ENCODE results near the gene P3H3. TPM values are rescaled to one million over a fixed set of nuclear protein-coding genes. Genes with fewer than 3 reads are reported as not detected.

P3H3 gene
- 37.3 TPM for total RNA-seq

DNA sequence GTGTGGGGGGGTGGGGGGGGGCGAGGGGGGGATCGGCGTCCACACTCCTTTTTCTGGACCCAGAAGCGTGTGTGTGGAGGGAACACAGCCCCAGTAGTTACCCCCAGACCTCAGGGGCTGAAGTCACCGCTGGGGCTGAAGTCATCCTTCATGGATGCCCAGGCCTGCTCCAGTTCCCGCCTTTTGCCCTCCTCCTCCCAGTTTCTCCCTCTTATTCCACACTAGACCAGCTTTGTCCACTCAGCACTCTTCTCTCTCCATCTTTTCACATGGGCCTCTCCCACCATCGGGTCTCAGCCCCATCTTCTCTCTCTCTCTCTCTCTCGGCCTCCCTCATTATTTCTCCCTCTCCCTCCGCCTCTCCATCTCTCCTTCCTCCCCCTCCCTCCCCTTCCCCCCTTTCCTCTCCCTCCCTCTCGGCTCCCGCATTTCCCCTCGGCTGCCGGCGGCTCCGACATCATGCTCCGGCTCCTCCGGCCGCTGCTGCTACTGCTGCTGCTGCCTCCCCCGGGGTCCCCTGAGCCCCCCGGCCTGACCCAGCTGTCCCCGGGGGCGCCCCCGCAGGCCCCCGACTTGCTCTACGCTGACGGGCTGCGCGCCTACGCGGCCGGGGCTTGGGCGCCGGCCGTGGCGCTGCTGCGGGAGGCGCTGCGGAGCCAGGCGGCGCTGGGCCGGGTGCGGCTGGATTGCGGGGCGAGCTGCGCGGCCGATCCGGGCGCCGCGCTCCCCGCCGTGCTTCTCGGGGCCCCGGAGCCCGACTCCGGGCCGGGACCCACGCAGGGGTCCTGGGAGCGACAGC is at the start of gene P3H3:
Gene P3H3 (plus strand): TSS at position 426 of the 799 bp plus-strand sequence. CDS start 34 bp downstream, at position 460.
- no peaks in the 10 kb centered on the region for H3K27me3 ChIP-seq
- no peak for DNase-seq (ENCODE audit: extremely low spot score in 2 of 2)

DNA sequence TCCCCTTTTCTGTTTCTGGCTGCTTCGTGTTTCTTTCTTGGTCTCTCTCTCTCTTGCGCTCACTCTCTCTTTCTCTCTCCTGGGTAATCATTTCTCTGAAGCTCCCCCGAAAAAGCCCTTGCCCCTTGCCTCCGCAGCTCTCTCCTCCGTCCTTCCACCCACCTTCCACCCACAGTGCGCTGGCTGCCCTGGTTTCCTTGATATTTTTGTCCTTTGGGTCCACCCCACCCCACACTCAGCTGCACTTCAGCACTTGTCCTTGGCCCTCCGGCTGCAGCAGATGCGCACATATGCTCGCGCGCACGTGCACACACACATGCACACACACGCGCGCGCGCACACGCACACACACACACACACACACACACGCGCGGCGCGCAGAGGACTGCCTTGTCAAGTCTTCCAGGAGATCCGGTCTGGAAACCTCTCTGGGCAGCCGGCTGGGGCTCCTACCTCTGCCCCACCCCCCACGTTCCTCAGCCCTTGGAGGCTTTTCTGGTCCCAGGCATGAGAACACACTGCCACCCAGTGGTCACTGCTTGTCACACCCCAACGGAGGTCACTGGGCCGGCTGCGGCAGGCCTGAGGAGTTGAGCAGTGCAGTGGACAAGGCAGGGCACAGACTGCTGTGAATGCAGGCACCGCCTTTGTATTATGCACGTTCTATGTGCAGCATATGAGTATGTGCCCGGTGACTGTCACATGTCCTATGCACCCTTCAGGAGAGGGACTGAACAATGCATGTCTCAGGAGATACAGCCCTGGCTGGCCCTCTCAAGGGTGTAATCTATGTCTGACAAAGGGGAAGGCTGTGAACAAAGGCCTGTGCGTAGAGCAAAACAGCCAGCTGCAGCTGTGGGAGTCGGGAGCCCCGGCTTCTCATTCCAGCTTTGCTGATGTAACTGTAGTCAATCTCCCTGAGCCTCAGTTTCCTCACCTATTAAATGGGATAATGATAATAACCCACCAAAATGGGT is 49.3 kb upstream of the P3H3 start:
- Histone ChIP-seq H3K36me3 (no peaks in the 10 kb centered on the region), H3K4me3 (peak overlapping the region; percentile 40 to 51), H3K27me3 (no peaks in the 10 kb centered on the region), H3K9me3 (no peaks in the 10 kb centered on the region), H3K27ac (peak overlapping the region; percentile 82), H3K4me1 (peaks cover 14% of the 10 kb centered on the region)
- intact Hi-C loops (cut with DNase I), result loop anchor here (2.0 to 5.0 kb wide), 2 partner anchors 42 to 48 kb away; no protein-coding TSS in a partner anchor
- TF ChIP-seq CTCF (IDR thresholded peaks at IDR 0.05), result peak; percentile 86 to 100 (median 98)
- peak; percentile 79 to 94 for TF ChIP-seq POLR2AphosphoS5 (IDR thresholded peaks at IDR 0.05; ENCODE audit: insufficient read depth in 1 of 2, low read depth in 1 of 2)
- no peak for TF ChIP-seq POLR2A (IDR thresholded peaks at IDR 0.05)
- DNase-seq (ENCODE audit: extremely low spot score in 2 of 2), result no peak

More for the DNA sequence above, at the start of gene P3H3:
- TF ChIP-seq POLR2AphosphoS5 (IDR thresholded peaks at IDR 0.05; ENCODE audit: insufficient read depth in 1 of 2, low read depth in 1 of 2) (no peak), POLR2A (IDR thresholded peaks at IDR 0.05) (peak in 1 of 2 donors; percentile 7), CTCF (IDR thresholded peaks at IDR 0.05) (no peak)
- peaks cover 43% of the 10 kb centered on the region for H3K4me1 ChIP-seq
- intact Hi-C loops (cut with DNase I), result loop anchor here (2.0 to 5.0 kb wide), 4 partner anchors 49 to 211 kb away; partner anchors contain the start of genes MLF2 and PTMS
- H3K4me3 ChIP-seq, result peak within 1 kb of the TSS; percentile 90
- peak within 1 kb of the TSS; percentile 92 for H3K27ac ChIP-seq
- H3K36me3 ChIP-seq, result no peaks in the 10 kb centered on the region
- H3K9me3 ChIP-seq, result no peaks in the 10 kb centered on the region

- Histone ChIP-seq H3K9me3 (no peaks in the 10 kb centered on the region), H3K36me3 (no peaks in the 10 kb centered on the region), H3K4me1 (peaks cover 12% of the 10 kb centered on the region), H3K27me3 (no peaks in the 10 kb centered on the region), H3K4me3 (no peak overlapping the region), H3K27ac (no peak overlapping the region)
- no peak for TF ChIP-seq CTCF (IDR thresholded peaks at IDR 0.05)
- no peak for TF ChIP-seq POLR2A (IDR thresholded peaks at IDR 0.05)
- TF ChIP-seq POLR2AphosphoS5 (IDR thresholded peaks at IDR 0.05; ENCODE audit: insufficient read depth in 1 of 2, low read depth in 1 of 2), result no peak
- intact Hi-C loops (cut with DNase I), result loop anchor here (2.0 to 5.0 kb wide), 2 partner anchors 43 to 47 kb away; no protein-coding TSS in a partner anchor
- DNase-seq (ENCODE audit: extremely low spot score in 2 of 2), result no peak
Measured at GRCh38 chr12:6779708-6780432, 48.3 kb upstream of the P3H3 start.

DNA sequence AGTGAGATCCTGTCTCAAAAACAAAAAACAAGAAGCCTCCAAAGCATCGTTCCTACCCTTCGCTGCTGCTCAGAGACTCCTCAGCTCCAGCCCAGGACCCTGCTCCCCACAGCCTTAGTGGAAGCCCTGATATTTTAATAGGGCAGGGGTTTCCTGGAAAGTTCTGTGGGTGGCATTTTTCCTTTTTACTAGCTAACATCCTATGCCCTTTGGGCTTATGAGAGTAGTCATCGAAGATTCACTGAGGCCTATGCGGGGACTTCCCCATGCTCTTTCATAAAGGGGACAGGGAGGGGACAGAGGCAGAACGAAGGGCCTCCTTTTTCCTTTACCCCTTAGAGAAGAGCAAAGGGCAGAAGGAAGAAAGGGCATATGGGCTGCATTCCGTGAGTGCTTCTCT is 47.6 kb upstream of the P3H3 start:
- Histone ChIP-seq H3K4me1 (peaks cover 12% of the 10 kb centered on the region), H3K27ac (no peak overlapping the region), H3K9me3 (no peaks in the 10 kb centered on the region), H3K27me3 (no peaks in the 10 kb centered on the region), H3K36me3 (no peaks in the 10 kb centered on the region), H3K4me3 (no peak overlapping the region)
- intact Hi-C loops (cut with DNase I), result no loop called here
- no peak for DNase-seq (ENCODE audit: extremely low spot score in 2 of 2)
- TF ChIP-seq POLR2AphosphoS5 (IDR thresholded peaks at IDR 0.05; ENCODE audit: insufficient read depth in 1 of 2, low read depth in 1 of 2) (no peak), POLR2A (IDR thresholded peaks at IDR 0.05) (no peak), CTCF (IDR thresholded peaks at IDR 0.05) (no peak)
